GM21528 (cell line): ENCODE measurements around the gene PADI3.

Experiments used
- ATAC-seq: cut with Tn5 transposase; IDR thresholded peaks from one replicate; pipeline ENCODE4 v1.9.1; 2021; ENCODE audit warnings: mild to moderate bottlenecking, moderate library complexity; ENCODE audit not compliant: unreplicated experiment, low FRiP score

PADI3 gene

DNA sequence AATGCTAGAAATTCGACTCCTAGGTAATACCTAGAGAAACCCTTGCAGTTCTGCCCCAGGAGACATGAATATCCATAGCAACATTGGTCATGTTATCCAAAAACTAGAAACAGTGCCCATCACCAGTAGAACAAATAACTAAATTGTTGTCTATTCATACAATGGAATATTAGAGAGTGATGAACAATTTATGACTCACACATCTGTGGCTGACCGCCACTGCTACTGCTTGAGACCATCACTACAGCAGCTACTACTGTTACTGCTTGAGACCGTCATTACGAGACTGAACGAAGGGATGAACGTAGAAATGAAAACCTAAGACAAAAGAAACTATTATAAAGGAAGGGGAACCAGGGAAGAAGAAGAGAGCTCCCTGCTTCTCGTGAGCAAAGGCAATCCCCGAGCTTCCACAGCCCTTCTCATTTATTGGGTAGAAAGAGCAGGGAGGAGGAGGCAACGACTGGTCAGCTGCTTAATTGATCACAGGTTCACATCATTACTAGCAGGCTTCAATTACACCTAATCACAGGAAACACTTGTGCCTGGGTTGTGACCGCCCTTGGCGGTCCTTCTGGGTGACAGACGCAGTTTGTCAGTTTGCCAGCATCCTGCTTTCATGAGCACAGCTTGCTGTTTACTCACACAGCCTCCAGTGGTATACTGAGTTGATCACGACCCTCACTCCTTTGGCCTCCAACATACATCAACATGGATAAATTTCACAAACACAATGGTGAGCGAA, 45.0 kb downstream of the PADI3 start:
- ATAC-seq, result no peak

- ATAC-seq, result no peak
Measured at GRCh38 chr1:17295292-17295691, 46.4 kb downstream of the PADI3 start.

DNA sequence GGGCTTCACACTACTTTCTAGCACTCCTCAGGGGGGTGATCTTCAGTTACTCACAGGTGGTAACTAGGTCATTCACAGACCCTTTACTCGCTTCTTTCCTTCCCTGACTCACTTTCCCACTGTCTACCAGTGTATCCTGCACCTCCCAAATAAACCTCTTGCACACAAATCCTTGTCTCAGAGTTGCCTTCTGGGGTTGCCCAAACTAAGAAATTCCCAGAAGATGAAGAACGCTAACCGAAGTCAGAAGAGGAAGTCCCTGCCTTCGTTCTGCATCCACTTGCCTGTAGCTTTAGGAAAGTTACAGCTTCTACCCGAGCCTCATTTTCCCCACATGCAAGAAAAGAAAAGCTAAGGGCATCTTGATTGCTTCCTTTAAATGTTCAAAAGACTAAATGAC, 47.2 kb downstream of the PADI3 start:
- no peak for ATAC-seq

- ATAC-seq, result no peak
Measured at GRCh38 chr1:17297991-17298390, 49.1 kb downstream of the PADI3 start.

- ATAC-seq, result no peak
Measured at GRCh38 chr1:17301767-17302166, 52.9 kb downstream of the PADI3 start.

DNA sequence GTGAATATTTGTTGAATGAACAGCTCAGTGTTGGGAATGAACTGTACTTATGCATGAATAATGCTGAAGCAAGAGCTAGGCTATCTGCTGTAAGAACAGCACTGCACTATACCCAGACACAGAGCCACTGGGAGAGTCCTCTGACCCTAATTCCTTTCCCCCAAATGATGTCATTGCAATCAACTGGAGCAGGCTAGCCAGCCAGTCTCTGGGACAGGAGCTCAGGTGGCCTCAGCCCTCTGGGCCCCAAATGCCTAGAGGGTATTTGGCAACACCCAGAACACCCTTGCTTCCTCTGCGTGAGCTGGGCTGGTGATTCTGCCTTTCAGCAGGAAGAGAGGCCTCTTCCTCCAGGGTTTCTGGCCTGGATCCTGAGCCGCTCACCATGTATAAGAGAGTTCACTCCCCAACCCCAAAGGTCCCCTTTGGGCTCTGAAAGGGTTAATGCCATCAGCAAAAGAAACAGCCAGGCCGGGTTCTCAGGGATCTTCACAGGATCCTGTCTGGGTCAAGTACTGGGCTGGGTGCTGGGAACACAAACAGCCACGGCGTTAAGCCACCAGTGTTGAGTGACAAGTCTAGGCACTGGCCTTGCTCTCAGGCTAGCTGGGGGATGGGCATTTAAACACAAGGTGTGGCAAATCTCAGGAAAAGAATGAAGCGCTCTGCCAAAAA, 55.4 kb downstream of the PADI3 start:
- ATAC-seq, result no peak

GRCh38 chr1:17304826-17305175, 55.9 kb downstream of the PADI3 start:
- no peak for ATAC-seq

DNA sequence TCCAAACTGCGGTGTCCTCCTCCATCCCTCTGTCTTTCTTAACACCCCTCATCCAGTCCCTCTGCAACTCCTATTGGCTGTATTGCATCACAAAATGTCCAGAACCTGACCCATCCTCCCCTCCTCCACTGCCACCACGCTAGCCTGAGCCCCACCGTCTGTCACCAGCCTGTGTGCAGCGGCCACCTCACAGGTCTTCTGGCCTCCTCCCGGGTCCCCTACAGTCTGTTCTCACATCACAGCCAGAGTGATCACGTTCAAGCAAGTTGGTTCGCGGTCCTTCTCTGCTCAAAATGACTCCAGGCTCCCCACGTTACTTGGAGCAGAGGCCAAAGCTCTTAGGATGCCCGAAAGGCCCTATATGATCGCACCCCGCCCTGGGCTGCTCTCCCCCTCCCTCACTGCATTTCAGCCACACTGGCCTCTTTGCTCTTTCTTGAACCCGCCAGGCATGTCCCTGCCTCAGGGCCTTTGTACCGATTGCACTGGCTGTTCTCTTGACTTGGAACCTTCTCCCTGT, 56.7 kb downstream of the PADI3 start:
- no peak for ATAC-seq

DNA sequence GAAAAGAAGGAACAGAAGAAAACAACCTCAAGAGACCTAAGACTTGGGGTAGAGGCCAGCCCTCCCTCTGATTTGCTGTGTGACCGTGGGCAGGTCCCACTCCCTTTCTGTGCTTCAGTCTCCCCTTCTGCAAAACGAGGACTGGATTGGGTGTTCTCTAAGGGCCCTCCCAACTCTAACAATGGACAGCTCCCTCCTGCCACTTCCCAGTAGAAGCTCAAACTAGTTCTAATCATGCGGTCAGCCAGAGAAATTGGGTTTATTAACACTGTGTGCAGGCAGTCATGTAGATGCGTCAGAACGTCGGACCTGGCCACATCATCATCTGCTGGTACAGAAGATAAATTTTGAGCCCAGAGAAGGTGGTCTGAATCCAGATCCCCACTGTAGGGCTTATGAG, 57.5 kb downstream of the PADI3 start:
- ATAC-seq, result no peak

DNA sequence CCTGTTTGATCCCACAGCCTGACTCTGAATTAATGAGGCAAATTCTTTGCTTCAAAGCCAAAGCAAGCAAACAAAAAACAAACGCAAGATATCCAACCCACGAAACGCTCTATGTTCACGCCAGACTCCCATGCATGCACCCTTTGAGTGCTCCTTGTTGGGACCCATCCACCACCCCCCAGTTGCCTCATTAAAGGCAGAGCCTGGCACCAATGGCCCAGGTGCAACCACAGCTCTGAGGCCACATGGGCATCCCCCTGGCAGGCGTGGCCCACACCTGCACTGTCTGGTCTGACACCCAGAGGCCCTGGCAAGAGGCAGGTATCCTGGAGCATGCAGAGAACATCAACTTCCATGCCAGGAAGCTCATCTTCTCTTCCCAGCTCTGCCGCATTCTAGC, 58.0 kb downstream of the PADI3 start:
- ATAC-seq, result no peak

DNA sequence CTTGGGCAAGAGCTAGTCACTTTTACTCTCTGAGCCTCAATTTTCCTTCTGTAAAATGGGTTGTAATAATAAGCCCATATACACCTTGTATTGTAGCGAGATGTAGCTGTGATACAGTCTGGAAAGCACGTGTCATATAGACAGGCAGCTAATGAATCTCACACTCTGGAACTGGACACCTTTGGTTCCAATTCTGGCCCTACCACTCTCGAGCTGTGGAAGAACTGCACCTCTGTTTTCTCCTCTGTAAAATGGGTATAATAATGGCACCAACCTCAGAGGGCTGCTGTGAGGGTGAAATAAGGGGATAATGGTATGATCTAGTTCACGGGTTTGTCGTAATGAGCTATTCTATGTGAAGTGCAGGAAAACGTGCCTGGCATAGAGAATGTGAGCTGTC, 58.4 kb downstream of the PADI3 start:
- no peak for ATAC-seq

DNA sequence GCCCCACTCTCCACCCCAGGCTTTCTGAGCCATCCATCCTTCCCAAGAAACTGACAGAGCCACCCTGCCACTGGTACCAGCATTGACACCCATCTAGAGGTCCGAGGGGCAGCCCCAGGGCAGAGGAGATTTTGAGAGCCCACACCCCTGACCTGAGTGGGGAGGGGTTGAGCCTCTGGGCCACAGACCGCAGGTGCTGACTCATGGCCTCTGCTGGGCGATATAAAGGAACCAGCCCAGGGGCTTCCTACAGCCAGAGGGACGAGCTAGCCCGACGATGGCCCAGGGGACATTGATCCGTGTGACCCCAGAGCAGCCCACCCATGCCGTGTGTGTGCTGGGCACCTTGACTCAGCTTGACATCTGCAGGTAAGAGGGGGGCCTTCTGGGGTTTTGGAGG, 59.0 kb downstream of the PADI3 start, which contains the start of gene PADI4:
Gene PADI4 (plus strand): TSS at position 252 of the 400 bp plus-strand sequence. CDS start 26 bp downstream, at position 278.
- ATAC-seq, result no peak

- ATAC-seq, result no peak
Measured at GRCh38 chr1:17308593-17308992, 59.7 kb downstream of the PADI3 start.

- ATAC-seq, result no peak
Measured at GRCh38 chr1:17309426-17310067, 60.6 kb downstream of the PADI3 start.

- ATAC-seq, result no peak
Measured at GRCh38 chr1:17310068-17310640, 61.3 kb downstream of the PADI3 start.

DNA sequence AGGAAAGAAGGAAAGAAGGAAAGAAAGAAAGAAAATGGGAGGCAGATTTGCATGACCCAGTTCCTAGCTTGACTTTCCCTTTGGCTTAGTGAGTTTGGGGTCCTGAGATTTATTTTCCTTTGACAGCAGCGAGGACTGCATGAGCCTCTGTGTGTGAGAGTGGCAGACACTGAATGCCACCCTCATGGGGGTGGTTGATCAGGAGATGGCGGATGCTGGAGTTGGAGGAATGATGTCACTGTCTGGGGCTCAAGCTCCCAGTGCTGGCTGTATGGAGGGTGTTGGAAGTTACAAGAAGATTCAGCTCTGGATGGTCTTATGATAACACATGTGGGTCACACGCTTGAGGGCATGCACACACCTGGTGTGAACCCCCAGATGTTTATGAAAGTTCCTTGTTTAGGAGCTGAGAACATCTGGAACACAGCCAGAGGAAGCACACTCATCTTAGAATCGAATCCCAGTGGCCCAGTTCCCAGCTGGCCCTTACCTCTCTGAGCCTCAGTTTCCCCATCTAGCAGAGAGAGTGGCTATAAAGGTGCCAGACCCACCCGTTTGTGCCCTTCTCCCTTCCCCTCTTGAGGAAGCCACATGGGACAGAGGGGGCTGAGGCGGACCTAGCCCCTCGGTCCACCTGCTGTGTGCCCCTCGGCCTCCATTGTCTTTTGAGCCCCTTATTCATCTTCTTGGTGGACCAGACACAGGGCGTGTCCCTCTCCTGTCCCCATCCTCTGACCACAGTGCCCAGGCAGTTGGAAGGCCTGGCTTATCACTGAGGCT, 64.8 kb downstream of the PADI3 start:
- no peak for ATAC-seq

- no peak for ATAC-seq
Measured at GRCh38 chr1:17314491-17314971, 65.6 kb downstream of the PADI3 start.

DNA sequence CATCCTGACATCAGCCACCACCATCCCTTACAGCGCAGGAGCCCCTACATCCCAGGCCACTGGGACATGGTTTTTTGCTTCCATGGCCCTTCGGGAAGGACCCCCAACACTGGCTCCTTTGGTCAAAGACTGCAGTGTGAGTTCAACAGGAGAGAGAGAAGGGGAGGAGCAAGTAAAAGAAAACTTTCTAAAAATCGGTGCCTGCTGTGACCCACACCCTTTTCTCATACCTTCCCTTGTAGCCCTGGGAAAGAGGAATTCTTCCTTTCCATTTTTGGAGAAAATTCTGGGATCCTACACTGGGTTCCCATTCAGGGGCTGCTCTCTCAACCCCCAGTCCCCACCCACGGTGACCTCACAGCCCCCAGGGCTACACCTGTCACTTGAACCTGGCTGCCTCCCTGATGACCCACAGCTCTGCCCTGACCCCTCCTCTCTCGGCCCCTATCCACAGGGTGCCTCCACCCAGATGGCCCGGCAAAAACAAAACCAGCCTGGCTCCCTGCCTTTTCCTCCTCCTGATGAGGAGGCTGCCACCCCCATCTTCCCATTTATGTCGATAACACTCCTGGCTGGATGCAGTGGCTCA, 66.7 kb downstream of the PADI3 start:
- ATAC-seq, result no peak

DNA sequence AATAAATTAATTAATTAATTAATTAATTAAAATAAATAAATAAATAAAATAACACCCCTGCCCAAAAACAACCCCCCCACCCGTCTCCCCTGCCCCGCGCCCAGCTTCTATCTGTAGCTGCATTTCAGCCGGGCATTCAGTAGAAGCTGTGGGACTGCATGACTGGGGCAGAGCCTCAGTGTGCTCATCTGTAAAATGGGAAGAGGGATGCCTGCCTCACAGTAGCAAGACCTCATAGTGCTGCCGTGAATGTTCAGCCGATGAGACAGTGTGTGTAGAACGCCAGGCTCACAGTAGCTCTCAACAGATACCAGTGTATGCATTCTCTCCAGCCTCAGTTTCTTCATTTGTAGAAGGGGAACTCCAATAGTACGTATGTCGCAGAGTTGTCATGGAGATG, 67.8 kb downstream of the PADI3 start:
- no peak for ATAC-seq

- ATAC-seq, result no peak
Measured at GRCh38 chr1:17318262-17318661, 69.4 kb downstream of the PADI3 start.
